Measurements from ENCODE around the gene RUNX2.

RUNX2 gene

DNA sequence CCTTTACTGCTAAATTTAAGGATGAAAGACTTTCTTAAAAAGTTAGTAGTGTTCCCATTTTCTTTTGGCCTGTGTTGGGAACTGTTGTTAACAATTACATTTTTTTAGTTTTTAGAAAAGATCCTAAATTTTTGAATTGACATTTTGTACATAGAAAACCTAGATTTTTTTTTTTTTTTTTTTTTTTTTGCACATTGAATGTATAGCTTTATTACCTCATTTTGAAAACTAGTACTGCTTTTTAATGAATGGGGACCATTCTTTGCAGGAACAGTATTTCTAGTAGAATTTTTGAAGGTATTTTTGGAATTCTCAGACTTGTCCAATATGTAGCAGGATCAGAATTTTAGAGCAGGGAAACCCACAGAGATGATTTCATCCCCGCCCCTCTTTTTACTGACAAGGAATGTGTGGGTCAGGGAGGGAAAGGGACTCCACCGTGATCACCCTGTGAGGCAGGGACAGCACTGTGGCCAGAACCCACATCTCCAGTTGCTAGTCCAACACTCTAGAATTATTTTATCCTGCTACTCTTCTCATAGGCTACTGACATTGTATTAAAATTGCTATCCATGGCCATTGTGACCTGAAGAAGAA lies 204.0 kb downstream of the RUNX2 start:
- no peak overlapping the region for H3K9ac ChIP-seq (ENCODE audit: low read length)
- H3K4me3 ChIP-seq (ENCODE audit: low read length) = no peak overlapping the region
- H3K27me3 ChIP-seq (ENCODE audit: control insufficient read depth, insufficient read depth, low read length) = no peaks in the 10 kb centered on the region
- H3K36me3 ChIP-seq (ENCODE audit: control insufficient read depth, insufficient read depth, low read length) = no peaks in the 10 kb centered on the region
- H3K4me1 ChIP-seq (ENCODE audit: control insufficient read depth, insufficient read depth, low read length) = peaks cover 22% of the 10 kb centered on the region
- H3K9me3 ChIP-seq (ENCODE audit: control insufficient read depth, low read length) = no peaks in the 10 kb centered on the region

- peaks cover 22% of the 10 kb centered on the region for H3K4me1 ChIP-seq (ENCODE audit: control insufficient read depth, insufficient read depth, low read length)
- no peaks in the 10 kb centered on the region for H3K36me3 ChIP-seq (ENCODE audit: control insufficient read depth, insufficient read depth, low read length)
- no peaks in the 10 kb centered on the region for H3K9me3 ChIP-seq (ENCODE audit: control insufficient read depth, low read length)
- H3K4me3 ChIP-seq (ENCODE audit: low read length) = no peak overlapping the region
- H3K9ac ChIP-seq (ENCODE audit: low read length) = peak overlapping the region; percentile 54
- H3K27me3 ChIP-seq (ENCODE audit: control insufficient read depth, insufficient read depth, low read length) = no peaks in the 10 kb centered on the region
Observed at GRCh38 chr6:45532721-45533210, 204.6 kb downstream of the RUNX2 start.

- no peak overlapping the region for H3K4me3 ChIP-seq (ENCODE audit: low read length)
- H3K36me3 ChIP-seq (ENCODE audit: control insufficient read depth, insufficient read depth, low read length) = no peaks in the 10 kb centered on the region
- H3K9ac ChIP-seq (ENCODE audit: low read length) = no peak overlapping the region
- H3K27me3 ChIP-seq (ENCODE audit: control insufficient read depth, insufficient read depth, low read length) = no peaks in the 10 kb centered on the region
- H3K4me1 ChIP-seq (ENCODE audit: control insufficient read depth, insufficient read depth, low read length) = peaks cover 22% of the 10 kb centered on the region
- H3K9me3 ChIP-seq (ENCODE audit: control insufficient read depth, low read length) = no peaks in the 10 kb centered on the region
Observed at GRCh38 chr6:45533386-45533785, 205.3 kb downstream of the RUNX2 start.

DNA sequence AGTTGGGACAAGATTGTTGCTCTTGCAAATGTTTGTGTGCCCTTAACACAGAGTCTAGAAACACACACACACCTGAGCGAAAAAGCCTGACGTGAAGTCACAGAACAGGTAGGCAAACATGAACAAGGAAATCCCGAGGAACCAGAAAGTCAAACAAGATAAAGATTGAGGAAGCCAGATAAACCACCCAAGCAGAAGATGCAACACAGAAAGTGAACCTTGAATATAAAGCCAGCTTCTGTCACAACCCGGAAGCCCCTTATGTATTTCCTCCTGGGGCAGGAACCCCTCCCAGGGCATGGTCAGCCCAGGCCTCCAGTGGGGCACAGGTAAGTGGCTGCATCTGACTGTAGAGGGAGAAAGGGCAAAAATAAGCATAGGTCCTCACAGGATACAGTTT lies 207.8 kb downstream of the RUNX2 start:
- no peaks in the 10 kb centered on the region for H3K27me3 ChIP-seq (ENCODE audit: control insufficient read depth, insufficient read depth, low read length)
- H3K9ac ChIP-seq (ENCODE audit: low read length) = no peak overlapping the region
- no peak overlapping the region for H3K4me3 ChIP-seq (ENCODE audit: low read length)
- peaks cover 32% of the 10 kb centered on the region for H3K4me1 ChIP-seq (ENCODE audit: control insufficient read depth, insufficient read depth, low read length)
- H3K9me3 ChIP-seq (ENCODE audit: control insufficient read depth, low read length) = no peaks in the 10 kb centered on the region
- no peaks in the 10 kb centered on the region for H3K36me3 ChIP-seq (ENCODE audit: control insufficient read depth, insufficient read depth, low read length)

GRCh38 chr6:45537539-45537938 lies 209.4 kb downstream of the RUNX2 start:
- peaks cover 27% of the 10 kb centered on the region for H3K4me1 ChIP-seq (ENCODE audit: control insufficient read depth, insufficient read depth, low read length)
- no peaks in the 10 kb centered on the region for H3K9me3 ChIP-seq (ENCODE audit: control insufficient read depth, low read length)
- no peak overlapping the region for H3K9ac ChIP-seq (ENCODE audit: low read length)
- no peaks in the 10 kb centered on the region for H3K36me3 ChIP-seq (ENCODE audit: control insufficient read depth, insufficient read depth, low read length)
- H3K4me3 ChIP-seq (ENCODE audit: low read length) = no peak overlapping the region
- H3K27me3 ChIP-seq (ENCODE audit: control insufficient read depth, insufficient read depth, low read length) = no peaks in the 10 kb centered on the region

- Histone ChIP-seq H3K9ac (ENCODE audit: low read length) (no peak overlapping the region), H3K4me1 (ENCODE audit: control insufficient read depth, insufficient read depth, low read length) (peaks cover 22% of the 10 kb centered on the region), H3K9me3 (ENCODE audit: control insufficient read depth, low read length) (no peaks in the 10 kb centered on the region), H3K4me3 (ENCODE audit: low read length) (no peak overlapping the region), H3K36me3 (ENCODE audit: control insufficient read depth, insufficient read depth, low read length) (no peaks in the 10 kb centered on the region), H3K27me3 (ENCODE audit: control insufficient read depth, insufficient read depth, low read length) (no peaks in the 10 kb centered on the region)
Observed at GRCh38 chr6:45538641-45539547, 210.8 kb downstream of the RUNX2 start.

- peaks cover 22% of the 10 kb centered on the region for H3K4me1 ChIP-seq (ENCODE audit: control insufficient read depth, insufficient read depth, low read length)
- no peaks in the 10 kb centered on the region for H3K36me3 ChIP-seq (ENCODE audit: control insufficient read depth, insufficient read depth, low read length)
- no peaks in the 10 kb centered on the region for H3K27me3 ChIP-seq (ENCODE audit: control insufficient read depth, insufficient read depth, low read length)
- no peak overlapping the region for H3K9ac ChIP-seq (ENCODE audit: low read length)
- no peak overlapping the region for H3K4me3 ChIP-seq (ENCODE audit: low read length)
- H3K9me3 ChIP-seq (ENCODE audit: control insufficient read depth, low read length) = no peaks in the 10 kb centered on the region
Observed at GRCh38 chr6:45540375-45540920, 212.3 kb downstream of the RUNX2 start.

DNA sequence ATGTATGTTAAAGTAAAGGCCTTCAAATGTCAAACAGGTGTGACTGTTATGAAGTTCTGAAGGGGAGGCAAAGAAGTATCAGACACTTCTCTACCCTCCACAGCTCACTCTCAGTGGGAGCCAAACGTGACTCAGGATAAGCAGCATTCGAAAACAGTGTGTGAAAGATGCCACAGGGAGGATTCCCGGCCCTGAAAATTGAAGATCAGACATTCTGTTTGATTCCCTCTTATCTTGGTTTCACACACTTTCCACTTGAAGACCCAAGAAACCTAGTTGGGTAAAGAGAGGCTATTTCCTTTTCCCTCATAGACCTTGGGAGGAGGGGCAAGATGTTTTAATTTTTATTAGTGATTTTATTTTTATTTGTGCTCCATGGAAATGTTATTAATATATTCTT lies 213.8 kb downstream of the RUNX2 start:
- H3K27me3 ChIP-seq (ENCODE audit: control insufficient read depth, insufficient read depth, low read length) = no peaks in the 10 kb centered on the region
- no peak overlapping the region for H3K4me3 ChIP-seq (ENCODE audit: low read length)

GRCh38 chr6:45543298-45544235 lies 215.4 kb downstream of the RUNX2 start:
- no peaks in the 10 kb centered on the region for H3K27me3 ChIP-seq (ENCODE audit: control insufficient read depth, insufficient read depth, low read length)
- H3K4me3 ChIP-seq (ENCODE audit: low read length) = no peak overlapping the region
- no peak overlapping the region for H3K9ac ChIP-seq (ENCODE audit: low read length)
- H3K9me3 ChIP-seq (ENCODE audit: control insufficient read depth, low read length) = no peaks in the 10 kb centered on the region
- H3K36me3 ChIP-seq (ENCODE audit: control insufficient read depth, insufficient read depth, low read length) = no peaks in the 10 kb centered on the region
- H3K4me1 ChIP-seq (ENCODE audit: control insufficient read depth, insufficient read depth, low read length) = peaks cover 10% of the 10 kb centered on the region

More for the DNA sequence above, 213.8 kb downstream of the RUNX2 start:
- H3K4me1 ChIP-seq (ENCODE audit: control insufficient read depth, insufficient read depth, low read length) = peaks cover 10% of the 10 kb centered on the region
- no peaks in the 10 kb centered on the region for H3K9me3 ChIP-seq (ENCODE audit: control insufficient read depth, low read length)
- H3K9ac ChIP-seq (ENCODE audit: low read length) = no peak overlapping the region
- H3K36me3 ChIP-seq (ENCODE audit: control insufficient read depth, insufficient read depth, low read length) = no peaks in the 10 kb centered on the region

- peaks cover 7% of the 10 kb centered on the region for H3K4me1 ChIP-seq (ENCODE audit: control insufficient read depth, insufficient read depth, low read length)
- H3K27me3 ChIP-seq (ENCODE audit: control insufficient read depth, insufficient read depth, low read length) = no peaks in the 10 kb centered on the region
- H3K4me3 ChIP-seq (ENCODE audit: low read length) = no peak overlapping the region
- no peaks in the 10 kb centered on the region for H3K36me3 ChIP-seq (ENCODE audit: control insufficient read depth, insufficient read depth, low read length)
- H3K9me3 ChIP-seq (ENCODE audit: control insufficient read depth, low read length) = no peaks in the 10 kb centered on the region
- no peak overlapping the region for H3K9ac ChIP-seq (ENCODE audit: low read length)
Observed at GRCh38 chr6:45545416-45545815, 217.3 kb downstream of the RUNX2 start.

DNA sequence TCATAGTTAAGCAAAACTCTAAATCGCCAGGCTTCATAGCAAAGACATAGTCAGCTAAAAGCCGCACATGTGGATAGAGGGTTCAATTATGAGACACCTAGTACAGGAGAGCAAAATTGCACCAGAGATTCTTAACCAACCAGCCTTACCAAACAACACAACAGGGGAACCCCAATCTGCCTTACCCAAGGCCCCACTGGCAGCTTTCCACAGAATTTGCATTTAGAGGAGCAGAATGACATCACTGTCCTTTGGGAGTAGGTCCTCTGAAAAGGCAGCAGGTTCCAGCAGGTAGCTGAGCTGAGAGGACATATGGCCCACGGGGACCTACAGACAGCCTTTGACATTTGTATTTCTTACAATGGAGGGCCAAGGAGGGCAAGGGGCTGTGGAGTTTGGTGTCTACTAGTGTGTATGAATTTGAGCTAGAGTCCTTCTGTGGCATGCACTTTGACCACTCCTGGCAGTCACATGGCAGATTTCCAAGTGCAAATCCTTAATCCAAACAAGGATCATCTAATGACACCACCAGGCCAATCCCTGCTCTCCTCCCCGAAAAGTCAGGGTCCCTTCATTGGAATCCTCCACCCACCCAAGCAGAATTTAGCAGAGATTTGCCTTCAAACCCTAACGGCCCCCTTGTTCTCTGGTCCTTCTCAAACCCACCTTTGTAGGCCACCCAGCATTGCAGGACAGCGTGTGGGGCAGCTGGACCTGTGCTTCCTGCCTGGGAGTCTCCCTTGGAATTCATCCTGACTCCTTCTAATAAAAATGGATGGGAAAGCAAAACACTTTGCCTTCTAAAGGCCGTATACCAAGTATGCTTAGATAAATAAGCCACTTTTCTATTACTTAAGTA lies 220.8 kb downstream of the RUNX2 start:
- Histone ChIP-seq H3K9ac (ENCODE audit: low read length) (no peak overlapping the region), H3K36me3 (ENCODE audit: control insufficient read depth, insufficient read depth, low read length) (no peaks in the 10 kb centered on the region), H3K4me3 (ENCODE audit: low read length) (no peak overlapping the region), H3K9me3 (ENCODE audit: control insufficient read depth, low read length) (no peaks in the 10 kb centered on the region), H3K4me1 (ENCODE audit: control insufficient read depth, insufficient read depth, low read length) (peaks cover 7% of the 10 kb centered on the region), H3K27me3 (ENCODE audit: control insufficient read depth, insufficient read depth, low read length) (no peaks in the 10 kb centered on the region)

Measured in mucosa of stomach (tissue), 1 donor.